WERI-Rb-1 (cell line): Measurements from ENCODE around the gene ITPK1.

Experiments used
- DNase-seq: peaks from one replicate; pipeline ENCODE4 v3.0.0-alpha.2; 2020
- H3K27ac ChIP-seq: fragments of 250-450 bp; sonication (Bioruptor Pico); 2 replicates; pipeline ENCODE4 v1.5.1; 2020; ENCODE audit warnings: mild to moderate bottlenecking, moderate library complexity
- H3K27me3 ChIP-seq: fragments of 250-450 bp; sonication (Bioruptor Pico); 2 replicates; pipeline ENCODE4 v1.5.1; 2021; ENCODE audit warnings: mild to moderate bottlenecking, low read depth, moderate library complexity; ENCODE audit not compliant: insufficient read depth, severe bottlenecking
- H3K36me3 ChIP-seq: fragments of 250-450 bp; sonication (Bioruptor Pico); 2 replicates; pipeline ENCODE4 v1.5.1; 2020; ENCODE audit warnings: mild to moderate bottlenecking, moderate library complexity
- H3K4me3 ChIP-seq: 2 replicates; pipeline ENCODE4 v1.5.1; 2011; ENCODE audit warnings: low read depth, mild to moderate bottlenecking, control low read depth, low read length
- H3K9me3 ChIP-seq: fragments of 250-450 bp; sonication (Bioruptor Pico); 2 replicates; pipeline ENCODE4 v1.5.1; 2021; ENCODE audit warnings: mild to moderate bottlenecking, moderate library complexity; ENCODE audit not compliant: severe bottlenecking
- CTCF ChIP-seq: IDR thresholded peaks from 2 replicates; pipeline ENCODE4 v1.5.1; 2011; ENCODE audit warnings: low read depth, mild to moderate bottlenecking, control low read depth, inconsistent platforms, low read length

Gene ITPK1

GRCh38 chr14:92964124-92965109, 151.3 kb downstream of the ITPK1 start:
- Histone ChIP-seq H3K4me3 (no peak overlapping the region), H3K9me3 (no peaks in the 10 kb centered on the region), H3K27ac (peak overlapping the region; percentile 64), H3K27me3 (no peaks in the 10 kb centered on the region), H3K36me3 (peaks cover 9% of the 10 kb centered on the region; the same call in 1 of the 2 replicates)
- TF ChIP-seq CTCF: no peak
- DNase-seq: no peak

GRCh38 chr14:92963301-92964123, 152.2 kb downstream of the ITPK1 start:
- no peaks in the 10 kb centered on the region for H3K27me3 ChIP-seq
- H3K9me3 ChIP-seq: no peaks in the 10 kb centered on the region
- no peak overlapping the region for H3K4me3 ChIP-seq
- no peak for TF ChIP-seq CTCF
- DNase-seq: peak; percentile 64
- peak overlapping the region; percentile 64 for H3K27ac ChIP-seq
- peaks cover 11% of the 10 kb centered on the region; the same call in 1 of the 2 replicates for H3K36me3 ChIP-seq

GRCh38 chr14:92962831-92963095, 153.0 kb downstream of the ITPK1 start:
- Histone ChIP-seq H3K27ac (peak overlapping the region; percentile 64), H3K4me3 (no peak overlapping the region), H3K36me3 (peaks cover 17% of the 10 kb centered on the region), H3K27me3 (no peaks in the 10 kb centered on the region), H3K9me3 (no peaks in the 10 kb centered on the region)
- no peak for TF ChIP-seq CTCF
- DNase-seq: no peak

GRCh38 chr14:92962031-92962830, 153.5 kb downstream of the ITPK1 start:
- H3K4me3 ChIP-seq: no peak overlapping the region
- H3K36me3 ChIP-seq: peaks cover 22% of the 10 kb centered on the region
- no peaks in the 10 kb centered on the region for H3K9me3 ChIP-seq
- no peaks in the 10 kb centered on the region for H3K27me3 ChIP-seq
- TF ChIP-seq CTCF: no peak
- H3K27ac ChIP-seq: peak overlapping the region; percentile 64
- no peak for DNase-seq

- no peak for DNase-seq
- no peak for TF ChIP-seq CTCF
Measured at GRCh38 chr14:92961567-92961855, 154.2 kb downstream of the ITPK1 start.

More at GRCh38 chr14:92961567-92961855, 154.2 kb downstream of the ITPK1 start:
- H3K27me3 ChIP-seq: no peaks in the 10 kb centered on the region
- H3K27ac ChIP-seq: peak overlapping the region; percentile 83
- H3K36me3 ChIP-seq: peaks cover 29% of the 10 kb centered on the region
- H3K9me3 ChIP-seq: no peaks in the 10 kb centered on the region
- H3K4me3 ChIP-seq: no peak overlapping the region
